Measurements from ENCODE around the gene CADM4. TPM values are rescaled to one million over a fixed set of nuclear protein-coding genes. Genes with fewer than 3 reads are reported as not detected.

Gene CADM4
- total and polyA plus RNA-seq, 9 of the 15 experiments (the other 6 are each of a cell fraction or from before 2014, with no cell fraction given) = 0.03 to 4.6 (median 1.3) TPM

DNA sequence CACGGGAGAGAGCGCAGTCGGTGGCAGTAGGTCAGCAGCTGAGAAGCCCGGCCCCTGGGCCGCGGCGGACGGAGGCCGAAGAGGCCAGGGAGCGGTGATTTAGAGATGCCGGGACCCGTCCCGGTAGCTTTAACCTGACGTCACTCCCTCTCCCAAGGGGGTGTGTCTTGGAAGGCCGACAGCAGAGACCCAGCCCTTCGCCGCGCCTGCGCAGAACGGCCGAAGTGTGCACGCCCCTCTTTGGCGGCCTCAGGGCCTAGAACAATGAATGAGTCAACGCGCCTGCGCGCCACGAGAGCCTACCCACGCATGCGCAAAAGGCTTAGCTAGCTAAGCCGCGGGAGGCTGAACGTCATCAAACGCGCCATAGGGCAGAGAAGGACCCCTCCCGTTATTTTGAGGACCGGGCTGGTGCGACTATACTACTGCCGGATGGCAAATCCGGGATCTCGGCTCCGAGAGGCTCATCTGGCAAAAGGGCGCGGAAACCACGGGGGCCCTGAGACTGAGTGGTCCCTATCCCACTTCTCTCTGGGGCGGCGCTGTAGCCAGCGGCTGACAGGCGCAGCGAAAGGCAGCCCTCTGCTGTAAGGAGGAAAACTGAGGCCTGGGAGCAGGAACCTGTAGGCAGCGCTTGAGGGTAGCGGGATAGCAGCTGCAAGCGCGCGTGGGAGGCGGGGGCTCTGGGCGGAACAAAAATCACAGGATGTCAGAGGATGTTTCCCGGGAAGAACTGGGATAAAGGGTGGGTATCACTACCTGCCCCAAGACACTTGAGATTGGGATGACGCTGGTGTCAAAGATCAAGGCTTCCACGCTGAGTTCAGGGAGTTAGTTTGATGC is 43.4 kb downstream of the CADM4 start, which contains the start of the genes IRGQ and ZNF576 (continued):
- peak; percentile 46; the same call in 1 of the 2 replicates for TF ChIP-seq ZNF165 (CRISPR knock-in tag; IDR thresholded peaks at IDR 0.05; ENCODE audit: borderline replicate concordance)
- no peak for TF ChIP-seq POLR2AphosphoS2 (IDR thresholded peaks at IDR 0.05; ENCODE audit: low read length)
- TF ChIP-seq MED1 (CRISPR knock-in tag; IDR thresholded peaks at IDR 0.05; ENCODE audit: borderline replicate concordance) = no peak
- TF ChIP-seq, protein P1, sequence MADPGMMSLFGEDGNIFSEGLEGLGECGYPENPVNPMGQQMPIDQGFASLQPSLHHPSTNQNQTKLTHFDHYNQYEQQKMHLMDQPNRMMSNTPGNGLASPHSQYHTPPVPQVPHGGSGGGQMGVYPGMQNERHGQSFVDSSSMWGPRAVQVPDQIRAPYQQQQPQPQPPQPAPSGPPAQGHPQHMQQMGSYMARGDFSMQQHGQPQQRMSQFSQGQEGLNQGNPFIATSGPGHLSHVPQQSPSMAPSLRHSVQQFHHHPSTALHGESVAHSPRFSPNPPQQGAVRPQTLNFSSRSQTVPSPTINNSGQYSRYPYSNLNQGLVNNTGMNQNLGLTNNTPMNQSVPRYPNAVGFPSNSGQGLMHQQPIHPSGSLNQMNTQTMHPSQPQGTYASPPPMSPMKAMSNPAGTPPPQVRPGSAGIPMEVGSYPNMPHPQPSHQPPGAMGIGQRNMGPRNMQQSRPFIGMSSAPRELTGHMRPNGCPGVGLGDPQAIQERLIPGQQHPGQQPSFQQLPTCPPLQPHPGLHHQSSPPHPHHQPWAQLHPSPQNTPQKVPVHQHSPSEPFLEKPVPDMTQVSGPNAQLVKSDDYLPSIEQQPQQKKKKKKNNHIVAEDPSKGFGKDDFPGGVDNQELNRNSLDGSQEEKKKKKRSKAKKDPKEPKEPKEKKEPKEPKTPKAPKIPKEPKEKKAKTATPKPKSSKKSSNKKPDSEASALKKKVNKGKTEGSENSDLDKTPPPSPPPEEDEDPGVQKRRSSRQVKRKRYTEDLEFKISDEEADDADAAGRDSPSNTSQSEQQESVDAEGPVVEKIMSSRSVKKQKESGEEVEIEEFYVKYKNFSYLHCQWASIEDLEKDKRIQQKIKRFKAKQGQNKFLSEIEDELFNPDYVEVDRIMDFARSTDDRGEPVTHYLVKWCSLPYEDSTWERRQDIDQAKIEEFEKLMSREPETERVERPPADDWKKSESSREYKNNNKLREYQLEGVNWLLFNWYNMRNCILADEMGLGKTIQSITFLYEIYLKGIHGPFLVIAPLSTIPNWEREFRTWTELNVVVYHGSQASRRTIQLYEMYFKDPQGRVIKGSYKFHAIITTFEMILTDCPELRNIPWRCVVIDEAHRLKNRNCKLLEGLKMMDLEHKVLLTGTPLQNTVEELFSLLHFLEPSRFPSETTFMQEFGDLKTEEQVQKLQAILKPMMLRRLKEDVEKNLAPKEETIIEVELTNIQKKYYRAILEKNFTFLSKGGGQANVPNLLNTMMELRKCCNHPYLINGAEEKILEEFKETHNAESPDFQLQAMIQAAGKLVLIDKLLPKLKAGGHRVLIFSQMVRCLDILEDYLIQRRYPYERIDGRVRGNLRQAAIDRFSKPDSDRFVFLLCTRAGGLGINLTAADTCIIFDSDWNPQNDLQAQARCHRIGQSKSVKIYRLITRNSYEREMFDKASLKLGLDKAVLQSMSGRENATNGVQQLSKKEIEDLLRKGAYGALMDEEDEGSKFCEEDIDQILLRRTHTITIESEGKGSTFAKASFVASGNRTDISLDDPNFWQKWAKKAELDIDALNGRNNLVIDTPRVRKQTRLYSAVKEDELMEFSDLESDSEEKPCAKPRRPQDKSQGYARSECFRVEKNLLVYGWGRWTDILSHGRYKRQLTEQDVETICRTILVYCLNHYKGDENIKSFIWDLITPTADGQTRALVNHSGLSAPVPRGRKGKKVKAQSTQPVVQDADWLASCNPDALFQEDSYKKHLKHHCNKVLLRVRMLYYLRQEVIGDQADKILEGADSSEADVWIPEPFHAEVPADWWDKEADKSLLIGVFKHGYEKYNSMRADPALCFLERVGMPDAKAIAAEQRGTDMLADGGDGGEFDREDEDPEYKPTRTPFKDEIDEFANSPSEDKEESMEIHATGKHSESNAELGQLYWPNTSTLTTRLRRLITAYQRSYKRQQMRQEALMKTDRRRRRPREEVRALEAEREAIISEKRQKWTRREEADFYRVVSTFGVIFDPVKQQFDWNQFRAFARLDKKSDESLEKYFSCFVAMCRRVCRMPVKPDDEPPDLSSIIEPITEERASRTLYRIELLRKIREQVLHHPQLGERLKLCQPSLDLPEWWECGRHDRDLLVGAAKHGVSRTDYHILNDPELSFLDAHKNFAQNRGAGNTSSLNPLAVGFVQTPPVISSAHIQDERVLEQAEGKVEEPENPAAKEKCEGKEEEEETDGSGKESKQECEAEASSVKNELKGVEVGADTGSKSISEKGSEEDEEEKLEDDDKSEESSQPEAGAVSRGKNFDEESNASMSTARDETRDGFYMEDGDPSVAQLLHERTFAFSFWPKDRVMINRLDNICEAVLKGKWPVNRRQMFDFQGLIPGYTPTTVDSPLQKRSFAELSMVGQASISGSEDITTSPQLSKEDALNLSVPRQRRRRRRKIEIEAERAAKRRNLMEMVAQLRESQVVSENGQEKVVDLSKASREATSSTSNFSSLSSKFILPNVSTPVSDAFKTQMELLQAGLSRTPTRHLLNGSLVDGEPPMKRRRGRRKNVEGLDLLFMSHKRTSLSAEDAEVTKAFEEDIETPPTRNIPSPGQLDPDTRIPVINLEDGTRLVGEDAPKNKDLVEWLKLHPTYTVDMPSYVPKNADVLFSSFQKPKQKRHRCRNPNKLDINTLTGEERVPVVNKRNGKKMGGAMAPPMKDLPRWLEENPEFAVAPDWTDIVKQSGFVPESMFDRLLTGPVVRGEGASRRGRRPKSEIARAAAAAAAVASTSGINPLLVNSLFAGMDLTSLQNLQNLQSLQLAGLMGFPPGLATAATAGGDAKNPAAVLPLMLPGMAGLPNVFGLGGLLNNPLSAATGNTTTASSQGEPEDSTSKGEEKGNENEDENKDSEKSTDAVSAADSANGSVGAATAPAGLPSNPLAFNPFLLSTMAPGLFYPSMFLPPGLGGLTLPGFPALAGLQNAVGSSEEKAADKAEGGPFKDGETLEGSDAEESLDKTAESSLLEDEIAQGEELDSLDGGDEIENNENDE (IDR thresholded peaks at IDR 0.05; ENCODE audit: low read depth, low read length) = no peak
- TF ChIP-seq SP1 (CRISPR knock-in tag; IDR thresholded peaks at IDR 0.05) = peak; percentile 74
- no peak for TF ChIP-seq GTF2A2 (tag; IDR thresholded peaks at IDR 0.05)
- TF ChIP-seq HDAC8 (tag; IDR thresholded peaks at IDR 0.05) = peak; percentile 49; the same call in 1 of the 2 replicates
- TF ChIP-seq MCM2 (IDR thresholded peaks at IDR 0.05; ENCODE audit: low read depth) = no peak
- no peak for TF ChIP-seq ILK (tag; IDR thresholded peaks at IDR 0.05; ENCODE audit: borderline replicate concordance, low read depth)
- no peak for TF ChIP-seq PTBP1 (IDR thresholded peaks at IDR 0.05; ENCODE audit: low read depth, low read length)
- no peak for TF ChIP-seq ZKSCAN3 (CRISPR knock-in tag; IDR thresholded peaks at IDR 0.05)
- TF ChIP-seq, protein P2, sequence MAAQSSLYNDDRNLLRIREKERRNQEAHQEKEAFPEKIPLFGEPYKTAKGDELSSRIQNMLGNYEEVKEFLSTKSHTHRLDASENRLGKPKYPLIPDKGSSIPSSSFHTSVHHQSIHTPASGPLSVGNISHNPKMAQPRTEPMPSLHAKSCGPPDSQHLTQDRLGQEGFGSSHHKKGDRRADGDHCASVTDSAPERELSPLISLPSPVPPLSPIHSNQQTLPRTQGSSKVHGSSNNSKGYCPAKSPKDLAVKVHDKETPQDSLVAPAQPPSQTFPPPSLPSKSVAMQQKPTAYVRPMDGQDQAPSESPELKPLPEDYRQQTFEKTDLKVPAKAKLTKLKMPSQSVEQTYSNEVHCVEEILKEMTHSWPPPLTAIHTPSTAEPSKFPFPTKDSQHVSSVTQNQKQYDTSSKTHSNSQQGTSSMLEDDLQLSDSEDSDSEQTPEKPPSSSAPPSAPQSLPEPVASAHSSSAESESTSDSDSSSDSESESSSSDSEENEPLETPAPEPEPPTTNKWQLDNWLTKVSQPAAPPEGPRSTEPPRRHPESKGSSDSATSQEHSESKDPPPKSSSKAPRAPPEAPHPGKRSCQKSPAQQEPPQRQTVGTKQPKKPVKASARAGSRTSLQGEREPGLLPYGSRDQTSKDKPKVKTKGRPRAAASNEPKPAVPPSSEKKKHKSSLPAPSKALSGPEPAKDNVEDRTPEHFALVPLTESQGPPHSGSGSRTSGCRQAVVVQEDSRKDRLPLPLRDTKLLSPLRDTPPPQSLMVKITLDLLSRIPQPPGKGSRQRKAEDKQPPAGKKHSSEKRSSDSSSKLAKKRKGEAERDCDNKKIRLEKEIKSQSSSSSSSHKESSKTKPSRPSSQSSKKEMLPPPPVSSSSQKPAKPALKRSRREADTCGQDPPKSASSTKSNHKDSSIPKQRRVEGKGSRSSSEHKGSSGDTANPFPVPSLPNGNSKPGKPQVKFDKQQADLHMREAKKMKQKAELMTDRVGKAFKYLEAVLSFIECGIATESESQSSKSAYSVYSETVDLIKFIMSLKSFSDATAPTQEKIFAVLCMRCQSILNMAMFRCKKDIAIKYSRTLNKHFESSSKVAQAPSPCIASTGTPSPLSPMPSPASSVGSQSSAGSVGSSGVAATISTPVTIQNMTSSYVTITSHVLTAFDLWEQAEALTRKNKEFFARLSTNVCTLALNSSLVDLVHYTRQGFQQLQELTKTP (IDR thresholded peaks at IDR 0.05; ENCODE audit: low read depth in 1 of 2, partially characterized antibody in 2 of 2) = peak; percentile 27 to 68
